GM12878 (cell line): ENCODE measurements around the gene CANT1. TPM values are rescaled to one million over a fixed set of nuclear protein-coding genes. Genes with fewer than 3 reads are reported as not detected.

Experiments
- ATAC-seq: fragments of 200-7000 bp; cut with Tn5 transposase; 3 replicates; pipeline ENCODE4 v1.9.1; 2020; ENCODE audit warnings: mild to moderate bottlenecking, moderate library complexity
- BruUV-seq: library from RNA; stranded (reverse); fragments of 400-500 nt; replicated peaks from 2 replicates; lab custom pipeline; 2021; lab: Mats Ljungman, UMichigan
- CTCF ChIA-PET: fragments of 300-600 bp; sonication (Branson Sonifier 250); formaldehyde crosslinking; extraction: SDS; loops from one replicate; lab custom pipeline; 2021; ENCODE audit warnings: inconsistent platforms; lab: Yijun Ruan, JAX
- POLR2A ChIA-PET: fragments of 350-600 bp; formaldehyde crosslinking; extraction: SDS; loops from one replicate; lab custom pipeline; 2021; ENCODE audit warnings: inconsistent platforms; lab: Charles Lee
- RAD21 ChIA-PET: fragments of 300-600 bp; sonication (Branson Sonifier 250); formaldehyde crosslinking; loops from one replicate; lab custom pipeline; 2023; ENCODE audit warnings: antibody characterized with exemption; ENCODE audit not compliant: unreplicated experiment; lab: Charles Lee
- SMC1A ChIA-PET: fragments of 300-600 bp; sonication (Branson Sonifier 250); formaldehyde crosslinking; loops from one replicate; lab custom pipeline; 2023; ENCODE audit not compliant: unreplicated experiment, uncharacterized antibody; lab: Charles Lee
- DNase-seq: peaks from one replicate; pipeline ENCODE4 v3.0.0-alpha.2; 2011; ENCODE audit warnings: low read depth, low spot score
- FAIRE-seq: peaks from 3 replicates; lab custom pipeline; 2011; peaks lifted over from hg19 to GRCh38; lab: Jason Lieb, UNC
- H2AFZ ChIP-seq: 2 replicates; pipeline ENCODE4 v1.6.0; 2011; ENCODE audit warnings: low read depth, low read length, control low read depth; ENCODE audit not compliant: control insufficient read depth
- H3K27ac ChIP-seq: 2 replicates; pipeline ENCODE4 v1.5.1; 2011; ENCODE audit warnings: control low read depth; ENCODE audit not compliant: control insufficient read depth, insufficient read depth
- H3K27me3 ChIP-seq, 2 experiments: replicated peaks in 1 of 2; 2 replicates each; pipeline versions ENCODE4 v1.6.0 to v1.6.1; 2011; ENCODE audit warnings: low read length in 1 of 2; ENCODE audit not compliant: control insufficient read depth in 2 of 2, insufficient read depth in 2 of 2
- H3K36me3 ChIP-seq, 2 experiments: 2 replicates each; pipeline ENCODE4 v1.5.1; 2011; ENCODE audit warnings: low read length in 1 of 2; ENCODE audit not compliant: control insufficient read depth in 2 of 2, insufficient read depth in 2 of 2
- H3K4me1 ChIP-seq: 2 replicates; pipeline ENCODE4 v1.6.1; 2011; ENCODE audit warnings: mild to moderate bottlenecking, low read length, moderate library complexity, mixed read lengths; ENCODE audit not compliant: control insufficient read depth, insufficient read depth
- H3K4me2 ChIP-seq: 2 replicates; pipeline ENCODE4 v1.6.0; 2011; ENCODE audit warnings: control low read depth; ENCODE audit not compliant: control insufficient read depth, insufficient read depth
- H3K4me3 ChIP-seq: fragments of 200-600 bp; sonication (generic); 2 replicates; pipeline ENCODE4 v1.5.1; 2016
- H3K79me2 ChIP-seq: 2 replicates; pipeline ENCODE4 v1.6.0; 2011; ENCODE audit warnings: low read length; ENCODE audit not compliant: control insufficient read depth, insufficient read depth
- H3K9ac ChIP-seq: 2 replicates; pipeline ENCODE4 v1.8.0; 2011; ENCODE audit warnings: low read length, control low read depth, mixed read lengths; ENCODE audit not compliant: control insufficient read depth, insufficient read depth
- H3K9me3 ChIP-seq: replicated peaks from 3 replicates; pipeline ENCODE4 v1.5.1; 2011; ENCODE audit warnings: mild to moderate bottlenecking, low read length; ENCODE audit not compliant: control insufficient read depth, insufficient read depth
- H4K20me1 ChIP-seq: 2 replicates; pipeline ENCODE4 v1.6.0; 2011; ENCODE audit not compliant: control insufficient read depth, insufficient read depth
- ATF7 ChIP-seq: fragments of 450-650 bp; IDR thresholded peaks from 2 replicates; pipeline ENCODE4 v1.6.1; 2016; ENCODE audit warnings: low read depth, mild to moderate bottlenecking
- BCL11A ChIP-seq: IDR thresholded peaks from 2 replicates; pipeline ENCODE4 v1.6.1; 2011; ENCODE audit warnings: low read depth, low read length
- BCLAF1 ChIP-seq: fragments of 450-650 bp; IDR thresholded peaks from 2 replicates; pipeline ENCODE4 v1.6.1; 2017; ENCODE audit warnings: antibody characterized with exemption, mild to moderate bottlenecking, moderate library complexity
- BHLHE40 ChIP-seq, 2 experiments: fragments of 450-650 bp in 1 of 2; IDR thresholded peaks; 2 replicates each; pipeline ENCODE4 v1.6.1; 2011 to 2017; ENCODE audit warnings: low read depth in 2 of 2, borderline replicate concordance in 1 of 2, improper control_type of control experiment in 1 of 2, low read length in 1 of 2, mild to moderate bottlenecking in 1 of 2
- CEBPZ ChIP-seq: fragments of 150-350 bp; IDR thresholded peaks from 2 replicates; pipeline ENCODE4 v1.6.1; 2016; ENCODE audit warnings: low read depth, low read length
- EP300 ChIP-seq, 2 experiments: fragments of 150-350 bp in 1 of 2; IDR thresholded peaks; 2 replicates each; pipeline ENCODE4 v1.6.1; 2011 to 2012; ENCODE audit warnings: low read depth in 2 of 2, low read length in 2 of 2, borderline replicate concordance in 1 of 2, improper control_type of control experiment in 1 of 2, inconsistent platforms in 1 of 2; ENCODE audit not compliant: control insufficient read depth in 1 of 2
- HSF1 ChIP-seq: fragments of 150-350 bp; IDR thresholded peaks from 2 replicates; pipeline ENCODE4 v1.6.1; 2014; ENCODE audit warnings: mild to moderate bottlenecking, low read depth, low read length
- MEF2B ChIP-seq: fragments of 450-650 bp; IDR thresholded peaks from 2 replicates; pipeline ENCODE4 v1.6.1; 2018; ENCODE audit warnings: mild to moderate bottlenecking, moderate library complexity; ENCODE audit not compliant: partially characterized antibody, poor library complexity, severe bottlenecking
- MYC ChIP-seq: IDR thresholded peaks from 2 replicates; pipeline ENCODE4 v1.6.1; 2011; ENCODE audit warnings: mild to moderate bottlenecking, low read length, moderate library complexity, inconsistent platforms; ENCODE audit not compliant: insufficient read depth, insufficient replicate concordance, insufficient read length, severe bottlenecking
- NFXL1 ChIP-seq: fragments of 450-650 bp; IDR thresholded peaks from 2 replicates; pipeline ENCODE4 v1.6.1; 2017; ENCODE audit warnings: antibody characterized with exemption, mild to moderate bottlenecking, borderline replicate concordance
- NRF1 ChIP-seq: conservative IDR thresholded peaks from 2 replicates; pipeline ENCODE4 v1.6.1; 2011; ENCODE audit warnings: mild to moderate bottlenecking, low read depth, low read length, improper control_type of control experiment
- SMARCA5 ChIP-seq: fragments of 450-650 bp; IDR thresholded peaks from 2 replicates; pipeline ENCODE4 v1.6.1; 2017; ENCODE audit warnings: mild to moderate bottlenecking
- SMC3 ChIP-seq: IDR thresholded peaks from 2 replicates; pipeline ENCODE4 v1.6.1; 2011; ENCODE audit warnings: low read length, improper control_type of control experiment, borderline replicate concordance
- WGBS: methylation state at CpG from one replicate; pipeline ENCODE4 v1.1.6; 2016; ENCODE audit warnings: low lambda C conversion rate; ENCODE audit not compliant: insufficient replicate concordance, insufficient coverage; ENCODE audit errors: missing lambda C conversion rate; 5-methylcytosine and 5-hydroxymethylcytosine counted together
- in situ Hi-C: fragments of 300-500 bp; cut with MboI; formaldehyde crosslinking; loops from 9 replicates; pipeline ENCODE4 v1.14.3; 2018; ENCODE audit warnings: mixed read lengths
- intact Hi-C: fragments of 100-400 bp; cut with micrococcal nuclease; formaldehyde crosslinking; loops from one replicate; pipeline ENCODE4 v1.14.2; 2022; ENCODE audit not compliant: unreplicated experiment
- polyA plus RNA-seq, 11 experiments: library from polyadenylated mRNA; depleted of rRNA in 4 of 11; unstranded in 6 of 11; stranded (reverse) in 5 of 11; fragments of >200 nt; fragmentation: Nextera tagmentation in 4 of 11; fragmentation: Illumina TruSeq in 1 of 11; extraction: Ambion mirVana in 4 of 11; extraction: Trizol in 1 of 11; gene quantifications; 1 replicate in 1 of 11; 2 replicates in 10 of 11; pipeline versions ENCODE4 v1.2.1 to v1.2.3, GENCODE V29; 2011 to 2016; ENCODE audit warnings: inconsistent platforms in 2 of 11, missing spikeins in 2 of 11, low read depth in 1 of 11
- total RNA-seq, 4 experiments: library from RNA; depleted of rRNA in 3 of 4; stranded (reverse); fragments of >200 nt in 3 of 4; fragmentation: Illumina TruSeq in 1 of 4; extraction: Trizol in 1 of 4; gene quantifications; 2 replicates each; pipeline versions ENCODE4 v1.2.1 to v1.2.3, GENCODE V29; 2013 to 2021
- TF ChIP-seq, protein P1 (sequence below): fragments of 450-650 bp; conservative IDR thresholded peaks from 2 replicates; pipeline ENCODE4 v1.6.1; 2017; ENCODE audit warnings: mild to moderate bottlenecking, moderate library complexity

The CANT1 gene
- total and polyA plus RNA-seq, 10 of the 15 experiments (the other 5 are each of a cell fraction or from before 2014, with no cell fraction given), result 2.2 to 59.2 (median 20.2) TPM

DNA sequence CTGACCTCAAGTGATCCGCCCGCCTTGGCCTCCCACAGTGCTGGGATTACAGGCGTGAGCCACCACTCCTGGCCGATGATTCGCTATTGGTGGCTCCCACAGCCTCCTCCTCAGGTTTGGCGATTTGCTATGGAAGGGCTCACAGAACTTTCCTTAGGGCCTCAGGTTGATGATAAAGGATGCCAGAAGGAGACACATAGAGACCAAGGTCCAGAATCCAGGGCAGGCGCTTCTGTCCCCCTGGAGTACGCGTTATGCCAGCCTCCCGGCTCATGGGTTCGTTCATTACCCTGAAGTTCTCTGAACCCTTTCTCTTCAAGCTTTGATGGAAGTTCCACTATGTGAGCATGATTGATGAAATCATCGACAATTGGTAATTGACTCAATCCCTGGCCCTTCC is 49.8 kb downstream of the CANT1 start:
- SMC1A ChIA-PET, result no interaction called here
- in situ Hi-C loops, result no loop called here
- RAD21 ChIA-PET, result no interaction called here
- FAIRE-seq (no peak), ATAC-seq (no peak), DNase-seq (no peak)
- CTCF ChIA-PET, result interaction anchor here (1.0 kb wide), 1 partner anchor 12 kb away, joined by 3 read pairs; no protein-coding TSS in a partner anchor
- H3K27me3 ChIP-seq, result no peaks in the 10 kb centered on the region; a peak in 1 of 4 replicates
- H3K9me3 ChIP-seq, result no peaks in the 10 kb centered on the region
- H3K27ac ChIP-seq, result no peak overlapping the region
- intact Hi-C loops, result no loop called here
- H4K20me1 ChIP-seq, result no peaks in the 10 kb centered on the region
- no peaks in the 10 kb centered on the region for H3K79me2 ChIP-seq
- POLR2A ChIA-PET, result interaction anchor here (0.6 to 1.7 kb wide), 2 partner anchors 94 to 132 kb away, joined by 3 to 7 read pairs; no protein-coding TSS in a partner anchor
- no peak overlapping the region for H3K4me3 ChIP-seq
- no peak overlapping the region for H2AFZ ChIP-seq
- no peak overlapping the region for H3K9ac ChIP-seq
- H3K4me2 ChIP-seq, result no peak overlapping the region
- BruUV-seq, result no TSS peak
- H3K36me3 ChIP-seq, result no peaks in the 10 kb centered on the region
- H3K4me1 ChIP-seq, result no peaks in the 10 kb centered on the region; the same call in 1 of the 2 replicates
- 78% methylated on average over 12 of the region's 12 CpGs for WGBS
- TF ChIP-seq BHLHE40 (IDR thresholded peaks at IDR 0.05; ENCODE audit: borderline replicate concordance in 1 of 2, low read depth in 2 of 2, low read length in 1 of 2), result no peak
- TF ChIP-seq MYC, result no peak
- no peak for TF ChIP-seq NFXL1
- TF ChIP-seq HSF1, result no peak
- TF ChIP-seq MEF2B, result no peak
- TF ChIP-seq SMC3, result no peak
- no peak for TF ChIP-seq BCLAF1
- no peak for TF ChIP-seq SMARCA5
- TF ChIP-seq NRF1, result no peak
- TF ChIP-seq, protein P1, sequence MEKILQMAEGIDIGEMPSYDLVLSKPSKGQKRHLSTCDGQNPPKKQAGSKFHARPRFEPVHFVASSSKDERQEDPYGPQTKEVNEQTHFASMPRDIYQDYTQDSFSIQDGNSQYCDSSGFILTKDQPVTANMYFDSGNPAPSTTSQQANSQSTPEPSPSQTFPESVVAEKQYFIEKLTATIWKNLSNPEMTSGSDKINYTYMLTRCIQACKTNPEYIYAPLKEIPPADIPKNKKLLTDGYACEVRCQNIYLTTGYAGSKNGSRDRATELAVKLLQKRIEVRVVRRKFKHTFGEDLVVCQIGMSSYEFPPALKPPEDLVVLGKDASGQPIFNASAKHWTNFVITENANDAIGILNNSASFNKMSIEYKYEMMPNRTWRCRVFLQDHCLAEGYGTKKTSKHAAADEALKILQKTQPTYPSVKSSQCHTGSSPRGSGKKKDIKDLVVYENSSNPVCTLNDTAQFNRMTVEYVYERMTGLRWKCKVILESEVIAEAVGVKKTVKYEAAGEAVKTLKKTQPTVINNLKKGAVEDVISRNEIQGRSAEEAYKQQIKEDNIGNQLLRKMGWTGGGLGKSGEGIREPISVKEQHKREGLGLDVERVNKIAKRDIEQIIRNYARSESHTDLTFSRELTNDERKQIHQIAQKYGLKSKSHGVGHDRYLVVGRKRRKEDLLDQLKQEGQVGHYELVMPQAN, result no peak
- no peak for TF ChIP-seq ATF7
- TF ChIP-seq CEBPZ, result no peak
- TF ChIP-seq BCL11A, result no peak
- TF ChIP-seq EP300 (IDR thresholded peaks at IDR 0.05; ENCODE audit: borderline replicate concordance in 1 of 2, control insufficient read depth in 1 of 2, low read depth in 2 of 2, low read length in 2 of 2), result no peak
